ENCODE data around the gene LY9. TPM values are rescaled to one million over a fixed set of nuclear protein-coding genes. Genes with fewer than 3 reads are reported as not detected.

LY9 gene
- total and polyA plus RNA-seq, 2 of the 13 experiments (the other 11 are each of a cell fraction or from before 2014, with no cell fraction given): not detected

GRCh38 chr1:160806784-160807183 lies 10.8 kb downstream of the LY9 start:
- ChIA-PET CTCF (ENCODE audit: low intra/inter-chr PET ratio, low total read pairs) (no interaction called here), POLR2A (no interaction called here)
- no peak overlapping the region for H3K9ac ChIP-seq (ENCODE audit: insufficient read depth, low read depth, low read length)

GRCh38 chr1:160807247-160807646 lies 11.3 kb downstream of the LY9 start:
- intact Hi-C loops (cut with micrococcal nuclease; ENCODE audit: unreplicated experiment): no loop called here
- 4% methylated on average over 2 of the region's 3 CpGs for WGBS (ENCODE audit: low lambda C conversion rate)
- POLR2A ChIA-PET: no interaction called here
- TF ChIP-seq HNF4A (CRISPR knock-in tag; IDR thresholded peaks at IDR 0.05): no peak
- no peak for TF ChIP-seq PATZ1 (CRISPR knock-in tag; IDR thresholded peaks at IDR 0.05)
- TF ChIP-seq PHF21A (CRISPR knock-in tag; IDR thresholded peaks at IDR 0.05): no peak
- TF ChIP-seq ZNF234 (CRISPR knock-in tag; conservative IDR thresholded peaks at IDR 0.05): no peak
- TF ChIP-seq ADNP (CRISPR knock-in tag; IDR thresholded peaks at IDR 0.05): no peak
- TF ChIP-seq HOXA3 (CRISPR knock-in tag; IDR thresholded peaks at IDR 0.05): no peak
- no peak for TF ChIP-seq ZBTB37 (CRISPR knock-in tag; IDR thresholded peaks at IDR 0.05)
- no peak for TF ChIP-seq NFRKB (IDR thresholded peaks at IDR 0.05)
- TF ChIP-seq FOXA1 (IDR thresholded peaks at IDR 0.05): no peak
- TF ChIP-seq FOXA1 (CRISPR knock-in tag; IDR thresholded peaks at IDR 0.05): no peak
- TF ChIP-seq ZGPAT (CRISPR knock-in tag; IDR thresholded peaks at IDR 0.05): no peak
- no peak for TF ChIP-seq JUND (CRISPR knock-in tag; IDR thresholded peaks at IDR 0.05)
- no peak for TF ChIP-seq RAD51 (IDR thresholded peaks at IDR 0.05; ENCODE audit: borderline replicate concordance)
- TF ChIP-seq ZMYM2 (CRISPR knock-in tag; IDR thresholded peaks at IDR 0.05): no peak

More at GRCh38 chr1:160806784-160807183, 10.8 kb downstream of the LY9 start:
- no peaks in the 10 kb centered on the region; a peak in 1 of 5 replicates for H3K27me3 ChIP-seq (ENCODE audit: control insufficient read depth in 1 of 2, insufficient read depth in 2 of 2, low read length in 2 of 2)
- DNase-seq (ENCODE audit: low spot score) (no peak), ATAC-seq (no peak), FAIRE-seq (no peak)
- intact Hi-C loops (cut with micrococcal nuclease; ENCODE audit: unreplicated experiment) (no loop called here), in situ Hi-C loops (cut with HindIII; ENCODE audit: extremely low pct_ligation_motif_present, low pct_unique_long_range_greater_than_20kb) (no loop called here)
- no peaks in the 10 kb centered on the region for H3K79me2 ChIP-seq (ENCODE audit: insufficient read depth, low read length)
- H3K36me3 ChIP-seq (replicated peaks in 1 of 2; ENCODE audit: control insufficient read depth in 1 of 2, insufficient read depth in 2 of 2, low read length in 2 of 2): no peaks in the 10 kb centered on the region
- H3K27ac ChIP-seq (ENCODE audit: extremely low read length, insufficient read depth, low read length): no peak overlapping the region
- TF ChIP-seq THYN1 (CRISPR knock-in tag; IDR thresholded peaks at IDR 0.05; ENCODE audit: borderline replicate concordance, low read depth): no peak
- no peak for TF ChIP-seq SNAPC5 (CRISPR knock-in tag; IDR thresholded peaks at IDR 0.05; ENCODE audit: borderline replicate concordance)
- no peak for TF ChIP-seq TCF12 (IDR thresholded peaks at IDR 0.05)
- no peak for TF ChIP-seq TCF12 (CRISPR knock-in tag; IDR thresholded peaks at IDR 0.05)
- TF ChIP-seq RBFOX2 (IDR thresholded peaks at IDR 0.05; ENCODE audit: low read depth, low read length): no peak
- no peak for TF ChIP-seq RFX1 (IDR thresholded peaks at IDR 0.05)
- no peak for TF ChIP-seq RBM39 (IDR thresholded peaks at IDR 0.05; ENCODE audit: low read depth, low read length, poor library complexity, severe bottlenecking)
- TF ChIP-seq HOXA7 (CRISPR knock-in tag; IDR thresholded peaks at IDR 0.05): no peak
- no peaks in the 10 kb centered on the region for H3K4me1 ChIP-seq (ENCODE audit: insufficient read depth, low read length)
- no peak overlapping the region for H3K4me2 ChIP-seq (ENCODE audit: low read depth, low read length)
- no peak overlapping the region for H3K4me3 ChIP-seq (replicated peaks in 1 of 3; ENCODE audit: insufficient read depth in 1 of 3, low read depth in 2 of 3, low read length in 3 of 3)
- H4K20me1 ChIP-seq (ENCODE audit: insufficient read depth, low read length): no peaks in the 10 kb centered on the region
- no peak overlapping the region for H2AFZ ChIP-seq (ENCODE audit: low read length)
- BruUV-seq (replicated peaks): no TSS peak
- H3K9me3 ChIP-seq (ENCODE audit: low read length): peaks cover 12% of the 10 kb centered on the region; the same call in 1 of the 2 replicates

More at GRCh38 chr1:160807247-160807646, 11.3 kb downstream of the LY9 start:
- no peak overlapping the region for H3K9ac ChIP-seq (ENCODE audit: insufficient read depth, low read depth, low read length)
- H3K27me3 ChIP-seq (ENCODE audit: control insufficient read depth in 1 of 2, insufficient read depth in 2 of 2, low read length in 2 of 2): no peaks in the 10 kb centered on the region; a peak in 1 of 5 replicates
- no peak overlapping the region for H3K4me3 ChIP-seq (replicated peaks in 1 of 3; ENCODE audit: insufficient read depth in 1 of 3, low read depth in 2 of 3, low read length in 3 of 3)
- no peak overlapping the region for H3K4me2 ChIP-seq (ENCODE audit: low read depth, low read length)
- no peaks in the 10 kb centered on the region for H3K4me1 ChIP-seq (ENCODE audit: insufficient read depth, low read length)
- no peaks in the 10 kb centered on the region for H3K36me3 ChIP-seq (replicated peaks in 1 of 2; ENCODE audit: control insufficient read depth in 1 of 2, insufficient read depth in 2 of 2, low read length in 2 of 2)
- in situ Hi-C loops (cut with HindIII; ENCODE audit: extremely low pct_ligation_motif_present, low pct_unique_long_range_greater_than_20kb): no loop called here
- H3K79me2 ChIP-seq (ENCODE audit: insufficient read depth, low read length): no peaks in the 10 kb centered on the region
- ATAC-seq: no peak
- no peaks in the 10 kb centered on the region for H4K20me1 ChIP-seq (ENCODE audit: insufficient read depth, low read length)
- no peak for FAIRE-seq
- DNase-seq (ENCODE audit: low spot score): no peak
- H3K9me3 ChIP-seq (ENCODE audit: low read length): peaks cover 12% of the 10 kb centered on the region; the same call in 1 of the 2 replicates
- H3K27ac ChIP-seq (ENCODE audit: extremely low read length, insufficient read depth, low read length): no peak overlapping the region
- CTCF ChIA-PET (ENCODE audit: low intra/inter-chr PET ratio, low total read pairs): no interaction called here
- no peak overlapping the region for H2AFZ ChIP-seq (ENCODE audit: low read length)
- no TSS peak for BruUV-seq (replicated peaks)

Data from HepG2 (cell line).